SK-N-SH treated with all-trans-retinoic acid at 6 μM for 48 hours (cell line): ENCODE measurements around the gene PLSCR5.

Experiments
- ESRRG ChIP-seq: fragments of 250-450 bp; sonication (Bioruptor Pico); IDR thresholded peaks from 2 replicates; pipeline ENCODE4 v1.6.1; 2021; ENCODE audit warnings: mild to moderate bottlenecking
- OSR1 ChIP-seq: fragments of 250-450 bp; sonication (Bioruptor Pico); IDR thresholded peaks from 2 replicates; pipeline ENCODE4 v1.8.0; 2022; ENCODE audit warnings: moderate library complexity, mild to moderate bottlenecking, inconsistent platforms
- PATZ1 ChIP-seq: fragments of 250-450 bp; sonication (Bioruptor Pico); IDR thresholded peaks from 2 replicates; pipeline ENCODE4 v1.8.0; 2020; ENCODE audit warnings: mild to moderate bottlenecking, moderate library complexity, borderline replicate concordance
- PPARA ChIP-seq: fragments of 250-450 bp; sonication (Bioruptor Pico); IDR thresholded peaks from 2 replicates; pipeline ENCODE4 v1.5.0; 2020; ENCODE audit warnings: mild to moderate bottlenecking, borderline replicate concordance
- RARB ChIP-seq: fragments of 250-450 bp; sonication (Bioruptor Pico); IDR thresholded peaks from 2 replicates; pipeline ENCODE4 v1.8.0; 2021; ENCODE audit warnings: mild to moderate bottlenecking, moderate library complexity
- ZC3H10 ChIP-seq: fragments of 250-450 bp; sonication (Bioruptor Pico); IDR thresholded peaks from 2 replicates; pipeline ENCODE4 v1.5.1; 2021; ENCODE audit warnings: mild to moderate bottlenecking, moderate library complexity
- ZFP3 ChIP-seq: fragments of 250-450 bp; sonication (Bioruptor Pico); IDR thresholded peaks from 2 replicates; pipeline ENCODE4 v1.5.0; 2020; ENCODE audit warnings: mild to moderate bottlenecking, moderate library complexity
- ZNF70 ChIP-seq: fragments of 450-650 bp; formaldehyde crosslinking; IDR thresholded peaks from 2 replicates; pipeline ENCODE4 v1.5.0; 2020; ENCODE audit warnings: mild to moderate bottlenecking, moderate library complexity
- TF ChIP-seq, protein P1 (sequence below): fragments of 250-450 bp; sonication (Bioruptor Pico); IDR thresholded peaks from 2 replicates; pipeline ENCODE4 v1.5.1; 2020; ENCODE audit warnings: low read depth, mild to moderate bottlenecking, moderate library complexity
- TF ChIP-seq, protein P2 (sequence below): fragments of 250-450 bp; sonication (Bioruptor Pico); IDR thresholded peaks from 2 replicates; pipeline ENCODE4 v1.8.0; 2021; ENCODE audit warnings: low read depth, mild to moderate bottlenecking, moderate library complexity, borderline replicate concordance

DNA sequence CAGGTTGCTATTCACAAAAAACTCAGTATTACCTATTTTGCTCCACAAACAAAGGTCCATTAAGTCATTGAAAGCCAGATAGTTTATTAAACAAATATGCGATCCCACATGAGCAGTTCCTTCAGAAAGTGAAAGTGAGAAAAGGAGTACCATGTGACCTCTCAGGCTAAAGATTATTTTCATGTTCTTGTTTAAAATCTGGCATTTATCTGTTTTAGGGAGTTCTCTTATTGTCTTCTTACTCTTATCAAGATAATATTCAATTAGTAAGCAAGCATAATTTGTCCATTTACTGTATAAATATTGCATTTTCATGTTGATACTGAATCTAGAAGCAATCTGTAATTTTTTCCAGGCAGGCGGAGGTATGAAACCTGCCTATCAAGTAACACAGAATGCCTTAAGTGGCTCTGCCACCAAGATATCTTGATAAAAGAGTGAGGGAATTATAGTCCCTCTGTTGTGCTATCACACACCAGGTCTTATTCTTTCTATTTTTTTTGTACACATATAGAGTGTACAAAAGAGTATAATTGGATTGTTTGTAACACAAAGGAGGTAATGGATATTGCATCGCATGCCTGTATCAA lies 20.1 kb upstream of the PLSCR5 start:
- no peak for TF ChIP-seq PATZ1 (CRISPR knock-in tag)
- no peak for TF ChIP-seq PPARA (CRISPR knock-in tag)
- no peak for TF ChIP-seq ZNF70 (CRISPR knock-in tag)
- TF ChIP-seq, protein P1, sequence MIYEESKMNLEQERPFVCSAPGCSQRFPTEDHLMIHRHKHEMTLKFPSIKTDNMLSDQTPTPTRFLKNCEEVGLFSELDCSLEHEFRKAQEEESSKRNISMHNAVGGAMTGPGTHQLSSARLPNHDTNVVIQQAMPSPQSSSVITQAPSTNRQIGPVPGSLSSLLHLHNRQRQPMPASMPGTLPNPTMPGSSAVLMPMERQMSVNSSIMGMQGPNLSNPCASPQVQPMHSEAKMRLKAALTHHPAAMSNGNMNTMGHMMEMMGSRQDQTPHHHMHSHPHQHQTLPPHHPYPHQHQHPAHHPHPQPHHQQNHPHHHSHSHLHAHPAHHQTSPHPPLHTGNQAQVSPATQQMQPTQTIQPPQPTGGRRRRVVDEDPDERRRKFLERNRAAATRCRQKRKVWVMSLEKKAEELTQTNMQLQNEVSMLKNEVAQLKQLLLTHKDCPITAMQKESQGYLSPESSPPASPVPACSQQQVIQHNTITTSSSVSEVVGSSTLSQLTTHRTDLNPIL = no peak
- TF ChIP-seq ZFP3 (CRISPR knock-in tag) = no peak
- TF ChIP-seq ZC3H10 (CRISPR knock-in tag) = no peak
- no peak for TF ChIP-seq ESRRG
- no peak for TF ChIP-seq OSR1 (CRISPR knock-in tag)
- TF ChIP-seq RARB = no peak
- TF ChIP-seq, protein P2, sequence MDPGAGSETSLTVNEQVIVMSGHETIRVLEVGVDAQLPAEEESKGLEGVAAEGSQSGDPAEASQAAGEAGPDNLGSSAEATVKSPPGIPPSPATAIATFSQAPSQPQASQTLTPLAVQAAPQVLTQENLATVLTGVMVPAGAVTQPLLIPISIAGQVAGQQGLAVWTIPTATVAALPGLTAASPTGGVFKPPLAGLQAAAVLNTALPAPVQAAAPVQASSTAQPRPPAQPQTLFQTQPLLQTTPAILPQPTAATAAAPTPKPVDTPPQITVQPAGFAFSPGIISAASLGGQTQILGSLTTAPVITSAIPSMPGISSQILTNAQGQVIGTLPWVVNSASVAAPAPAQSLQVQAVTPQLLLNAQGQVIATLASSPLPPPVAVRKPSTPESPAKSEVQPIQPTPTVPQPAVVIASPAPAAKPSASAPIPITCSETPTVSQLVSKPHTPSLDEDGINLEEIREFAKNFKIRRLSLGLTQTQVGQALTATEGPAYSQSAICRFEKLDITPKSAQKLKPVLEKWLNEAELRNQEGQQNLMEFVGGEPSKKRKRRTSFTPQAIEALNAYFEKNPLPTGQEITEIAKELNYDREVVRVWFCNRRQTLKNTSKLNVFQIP (CRISPR knock-in tag) = no peak
